GM10266 (cell line): ENCODE results near the gene MAP2K7.

ENCODE experiments used
- DNase-seq: peaks from one replicate; pipeline ENCODE4 v3.0.0; 2012; ENCODE audit errors: extremely low spot score
- TF ChIP-seq, protein P1 (sequence below): IDR thresholded peaks from 2 replicates; pipeline ENCODE4 v1.5.1; 2012; ENCODE audit warnings: mild to moderate bottlenecking, low read depth; ENCODE audit not compliant: control insufficient read depth, insufficient read depth; ENCODE audit errors: missing control alignments

MAP2K7 gene

DNA sequence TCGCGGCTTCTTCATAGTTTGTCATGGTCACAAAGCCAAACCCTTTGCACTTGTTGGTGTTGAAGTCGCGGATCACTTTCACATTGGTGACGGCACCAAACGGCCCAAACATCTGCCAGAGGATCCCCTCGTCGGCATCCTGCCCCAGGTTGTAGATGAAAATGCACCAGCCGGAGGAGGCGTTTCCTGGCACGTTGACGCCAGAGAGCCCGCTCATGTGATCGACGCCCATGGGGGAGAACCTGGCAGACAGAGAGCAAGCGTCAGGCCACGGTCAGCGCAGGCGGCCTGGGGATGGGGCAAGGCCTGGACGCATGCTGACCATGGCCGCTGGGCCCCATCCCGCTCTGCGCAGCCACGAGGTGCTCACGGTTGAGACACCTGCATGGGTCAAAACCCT, 59.9 kb downstream of the MAP2K7 start:
- TF ChIP-seq, protein P1, sequence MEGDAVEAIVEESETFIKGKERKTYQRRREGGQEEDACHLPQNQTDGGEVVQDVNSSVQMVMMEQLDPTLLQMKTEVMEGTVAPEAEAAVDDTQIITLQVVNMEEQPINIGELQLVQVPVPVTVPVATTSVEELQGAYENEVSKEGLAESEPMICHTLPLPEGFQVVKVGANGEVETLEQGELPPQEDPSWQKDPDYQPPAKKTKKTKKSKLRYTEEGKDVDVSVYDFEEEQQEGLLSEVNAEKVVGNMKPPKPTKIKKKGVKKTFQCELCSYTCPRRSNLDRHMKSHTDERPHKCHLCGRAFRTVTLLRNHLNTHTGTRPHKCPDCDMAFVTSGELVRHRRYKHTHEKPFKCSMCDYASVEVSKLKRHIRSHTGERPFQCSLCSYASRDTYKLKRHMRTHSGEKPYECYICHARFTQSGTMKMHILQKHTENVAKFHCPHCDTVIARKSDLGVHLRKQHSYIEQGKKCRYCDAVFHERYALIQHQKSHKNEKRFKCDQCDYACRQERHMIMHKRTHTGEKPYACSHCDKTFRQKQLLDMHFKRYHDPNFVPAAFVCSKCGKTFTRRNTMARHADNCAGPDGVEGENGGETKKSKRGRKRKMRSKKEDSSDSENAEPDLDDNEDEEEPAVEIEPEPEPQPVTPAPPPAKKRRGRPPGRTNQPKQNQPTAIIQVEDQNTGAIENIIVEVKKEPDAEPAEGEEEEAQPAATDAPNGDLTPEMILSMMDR = no peak
- DNase-seq = no peak
